CD4-positive, alpha-beta T cell treated with Interleukin-6 at 100 ng/mL for 8 hours (primary cell): ENCODE measurements around the gene ALDH7A1.
"Not testable (repeated sequence)": the region's sequence is repeated elsewhere in the genome, so short reads cannot be mapped to it uniquely, and the experiment has no call there.

Experiments used
- DNase-seq: peaks from one replicate; pipeline ENCODE4 v3.0.0-alpha.2; 2020; ENCODE audit warnings: mixed read lengths, low spot score

The ALDH7A1 gene

DNA sequence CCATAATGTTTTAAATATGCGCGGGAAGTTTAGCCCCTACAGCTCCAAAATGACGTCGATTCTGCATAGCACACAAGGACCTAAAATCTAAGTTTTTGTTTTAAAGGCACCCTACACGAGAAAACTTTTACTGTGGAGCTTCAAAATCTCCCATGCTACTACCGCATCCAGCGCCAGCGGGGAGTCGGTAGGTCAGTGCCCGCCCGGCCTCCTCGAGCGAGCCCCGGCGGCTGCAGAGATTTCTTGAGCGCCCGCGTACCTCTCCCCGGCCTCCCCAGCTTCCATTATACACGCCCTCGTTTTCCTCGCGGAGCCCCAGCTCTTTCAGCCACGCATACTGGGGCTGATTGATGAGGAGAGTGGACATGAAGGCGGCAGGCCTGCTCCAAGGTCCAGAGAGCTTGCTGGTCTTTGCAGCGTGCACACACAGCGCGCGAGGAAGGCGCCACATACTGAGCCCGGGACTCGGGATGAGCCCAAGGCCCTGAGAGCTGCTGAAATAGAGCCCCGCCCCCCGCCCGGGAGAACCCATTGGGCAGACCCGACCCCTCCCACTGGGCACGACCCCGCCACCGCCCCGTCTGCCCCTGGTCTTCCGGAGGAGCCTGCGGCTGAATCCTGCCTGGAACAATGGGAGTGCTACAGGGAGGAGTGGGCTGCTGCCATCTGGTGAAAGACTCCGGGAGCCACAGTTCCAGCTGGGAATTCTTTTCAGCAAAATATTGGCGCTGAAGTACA lies at the start of gene ALDH7A1:
ALDH7A1 (minus strand) TSS at position 472 of the 738 bp plus-strand sequence; CDS start at position 451, 21 bp downstream.
- peak; percentile 37 for DNase-seq

DNA sequence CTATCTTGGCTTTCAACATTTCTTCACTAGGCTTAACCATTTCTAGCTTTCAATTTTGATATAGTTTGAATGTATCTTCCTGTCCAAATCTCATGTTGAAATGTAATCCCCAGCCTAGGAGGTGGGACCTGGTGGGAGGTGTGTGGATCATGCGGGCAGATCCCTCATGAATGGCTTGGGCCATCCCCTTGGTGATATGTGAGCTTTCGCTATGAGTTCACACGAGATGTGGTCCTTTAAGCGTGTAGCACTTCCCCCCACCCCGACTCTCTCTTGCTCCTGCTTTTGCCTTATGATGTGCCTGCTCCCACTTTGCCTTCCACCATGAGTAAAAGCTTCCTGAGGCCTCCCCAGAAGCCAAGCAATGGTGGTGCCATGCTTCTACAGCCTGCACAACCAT lies 46.4 kb upstream of the ALDH7A1 start:
- DNase-seq: no peak

DNA sequence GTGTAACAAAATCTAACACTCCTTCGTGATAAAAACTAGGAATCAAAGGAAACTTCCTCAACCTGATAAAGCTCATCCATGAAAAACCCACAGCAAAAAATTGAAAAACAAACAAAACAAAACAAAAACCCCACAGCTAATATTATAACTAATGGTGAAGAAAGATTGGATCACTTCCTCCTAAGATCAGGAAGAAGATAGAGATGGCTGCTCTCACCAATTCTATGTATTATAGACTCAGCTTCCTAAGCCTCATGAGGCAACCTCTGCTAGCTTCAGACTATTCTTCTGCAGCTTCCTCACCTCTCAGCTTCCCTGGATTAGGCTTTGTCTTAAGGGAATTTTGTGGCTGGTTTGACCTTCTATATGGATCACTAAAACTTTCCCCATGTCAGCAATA lies 45.8 kb upstream of the ALDH7A1 start:
- no peak for DNase-seq

DNA sequence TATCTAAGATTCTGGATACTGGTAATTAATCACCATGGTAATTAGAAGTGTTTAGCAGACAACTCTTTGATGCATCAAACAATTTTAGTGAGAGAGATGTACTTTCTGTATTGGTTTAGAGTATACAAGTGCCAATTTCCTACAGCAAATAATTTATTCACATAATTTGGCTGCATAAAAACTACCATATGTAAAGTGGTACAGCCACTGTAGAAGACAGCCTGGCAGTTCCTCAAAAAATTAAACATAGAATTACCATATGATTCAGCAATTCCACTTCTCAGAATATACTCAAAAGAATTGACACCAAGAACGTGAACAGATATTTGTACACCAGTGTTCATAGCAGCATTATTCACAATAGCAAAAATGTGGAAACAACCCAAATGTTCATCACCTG lies 41.9 kb upstream of the ALDH7A1 start:
- DNase-seq: no peak

DNA sequence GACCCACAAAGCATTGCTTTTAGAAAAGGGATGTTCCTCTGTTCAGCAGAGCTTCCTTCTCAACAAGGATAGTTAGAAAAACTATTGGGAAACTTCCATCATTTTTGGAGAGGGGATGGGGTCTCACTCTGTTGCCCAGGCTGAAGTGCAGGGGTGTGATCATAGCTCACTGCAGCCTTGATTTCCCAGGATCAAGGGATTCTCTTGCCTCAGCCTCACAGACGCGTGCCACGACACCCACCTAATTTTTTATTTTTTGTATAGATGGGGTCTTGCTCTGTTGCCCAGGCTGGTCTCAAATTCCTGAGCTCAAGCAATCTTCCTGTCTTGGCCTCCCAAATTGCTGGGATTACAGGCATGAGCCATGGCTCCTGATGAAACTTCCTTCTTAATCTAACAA lies 40.6 kb upstream of the ALDH7A1 start:
- no peak for DNase-seq

GRCh38 chr5:126633552-126633951 lies 38.5 kb upstream of the ALDH7A1 start:
- DNase-seq: no peak

DNA sequence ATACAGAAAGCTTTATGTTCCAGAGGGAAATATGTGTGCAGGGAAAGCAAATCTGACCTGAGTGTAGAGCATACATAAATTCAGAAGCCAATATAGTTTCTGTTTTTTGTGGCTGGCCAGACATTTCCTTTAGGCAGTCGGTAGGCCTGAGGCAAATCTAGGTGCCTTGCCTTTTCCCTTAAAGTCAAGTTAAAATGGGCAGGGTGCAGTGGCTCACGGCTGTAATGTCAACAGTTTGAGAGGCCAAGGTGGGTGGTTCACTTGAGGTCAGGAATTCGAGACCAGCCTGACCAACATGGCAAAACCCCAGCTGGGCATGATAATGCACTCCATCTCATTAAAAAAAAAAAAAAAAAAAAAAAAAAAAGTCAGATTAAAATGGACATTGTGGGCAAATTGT lies 36.9 kb upstream of the ALDH7A1 start:
- no peak for DNase-seq

- DNase-seq: no peak
Measured at GRCh38 chr5:126628102-126628501, 33.1 kb upstream of the ALDH7A1 start.

GRCh38 chr5:126624534-126624933 lies 29.5 kb upstream of the ALDH7A1 start:
- DNase-seq: no peak

GRCh38 chr5:126619781-126620180 lies 24.8 kb upstream of the ALDH7A1 start:
- DNase-seq: no peak

DNA sequence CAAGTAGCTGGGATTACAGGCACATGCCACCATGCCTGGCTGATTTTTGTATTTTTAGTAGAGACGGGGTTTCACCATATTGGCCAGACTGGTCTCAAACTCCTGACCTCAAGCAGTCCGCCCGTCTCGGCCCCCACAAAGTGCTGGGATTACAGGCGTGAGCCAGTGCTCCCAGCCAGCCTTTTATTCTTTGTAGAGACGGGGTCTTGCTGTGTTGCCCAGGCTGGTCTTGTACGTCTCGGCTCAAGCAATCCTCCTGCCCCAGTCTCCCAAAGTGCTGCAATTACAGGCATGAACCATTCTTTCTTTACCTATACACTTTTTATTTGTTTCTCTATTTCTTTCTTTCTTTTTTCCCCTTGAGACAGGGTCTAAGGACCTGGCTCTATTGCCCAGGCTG lies 22.6 kb upstream of the ALDH7A1 start:
- DNase-seq: not testable (repeated sequence)

- DNase-seq: no peak
Measured at GRCh38 chr5:126615286-126615685, 20.3 kb upstream of the ALDH7A1 start.

DNA sequence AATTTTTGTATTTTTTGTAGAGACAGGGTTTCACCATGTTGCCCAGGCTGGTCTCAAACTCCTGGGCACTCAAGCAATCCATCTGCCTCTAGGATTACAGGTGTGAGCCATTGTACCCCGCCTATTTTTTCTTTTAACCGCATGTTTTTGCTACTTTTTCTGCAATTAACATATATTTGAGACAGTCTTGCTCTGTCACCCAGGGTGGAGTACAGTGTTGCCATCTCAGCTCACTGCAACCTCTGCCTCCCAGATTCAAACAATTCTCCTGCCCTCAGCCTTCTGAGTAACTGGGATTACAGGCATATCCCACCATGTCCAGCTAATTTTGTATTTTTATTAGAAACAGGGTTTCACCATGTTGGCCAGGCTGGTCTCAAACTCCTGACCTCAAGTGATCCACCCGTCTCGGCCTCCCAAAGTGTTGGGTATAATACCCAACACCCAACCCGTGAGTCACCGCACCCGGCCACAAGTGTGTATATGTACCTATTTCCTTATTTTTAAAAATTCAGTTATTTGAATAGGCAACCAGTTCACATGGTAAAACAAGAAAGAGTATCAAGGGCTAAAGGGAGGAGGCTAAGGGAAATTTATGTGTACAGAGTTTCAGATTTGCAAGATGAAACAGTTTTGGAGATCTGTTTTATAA lies 19.0 kb upstream of the ALDH7A1 start:
- no peak for DNase-seq

DNA sequence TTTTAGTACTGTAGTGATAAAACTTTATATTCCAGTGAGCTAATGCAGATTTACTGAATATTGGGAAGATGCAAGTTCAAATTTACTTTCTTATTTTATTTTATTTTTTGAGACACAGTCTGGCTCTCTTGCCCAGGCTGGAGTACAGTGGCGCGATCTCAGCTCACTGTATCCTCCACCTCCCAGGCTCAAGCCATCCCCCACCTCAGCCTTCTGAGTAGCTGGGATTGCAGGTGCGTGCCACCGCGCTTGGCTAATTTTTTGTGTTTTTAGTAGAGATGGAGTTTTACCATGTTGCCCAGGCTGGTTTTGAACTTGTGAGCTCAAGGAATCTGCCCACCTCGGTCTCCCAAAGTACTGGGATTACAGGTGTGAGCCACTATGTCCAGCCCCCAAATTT lies 15.6 kb upstream of the ALDH7A1 start:
- DNase-seq: no peak

GRCh38 chr5:126610160-126610559 lies 15.1 kb upstream of the ALDH7A1 start:
- no peak for DNase-seq

DNA sequence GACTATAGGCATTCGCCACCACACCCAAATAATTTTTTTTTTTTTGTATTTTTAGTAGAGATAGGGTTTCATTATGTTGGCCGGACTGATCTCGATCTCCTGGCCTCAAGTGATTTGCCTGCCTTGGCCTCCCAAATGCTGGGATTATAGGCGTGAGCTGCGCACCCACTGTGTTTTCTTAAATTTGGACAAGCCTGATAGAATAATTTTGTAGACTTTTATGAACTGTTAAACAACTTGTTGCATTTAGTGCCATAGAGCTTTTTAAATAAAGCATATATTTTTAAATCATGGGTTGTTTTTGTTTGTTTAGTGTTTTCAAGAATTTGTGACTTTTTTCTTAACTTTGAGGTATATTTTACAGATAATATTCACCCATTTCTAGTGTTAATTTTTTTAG lies 10.5 kb upstream of the ALDH7A1 start:
- DNase-seq: no peak

- DNase-seq: no peak
Measured at GRCh38 chr5:126603402-126603991, 8.5 kb upstream of the ALDH7A1 start.

DNA sequence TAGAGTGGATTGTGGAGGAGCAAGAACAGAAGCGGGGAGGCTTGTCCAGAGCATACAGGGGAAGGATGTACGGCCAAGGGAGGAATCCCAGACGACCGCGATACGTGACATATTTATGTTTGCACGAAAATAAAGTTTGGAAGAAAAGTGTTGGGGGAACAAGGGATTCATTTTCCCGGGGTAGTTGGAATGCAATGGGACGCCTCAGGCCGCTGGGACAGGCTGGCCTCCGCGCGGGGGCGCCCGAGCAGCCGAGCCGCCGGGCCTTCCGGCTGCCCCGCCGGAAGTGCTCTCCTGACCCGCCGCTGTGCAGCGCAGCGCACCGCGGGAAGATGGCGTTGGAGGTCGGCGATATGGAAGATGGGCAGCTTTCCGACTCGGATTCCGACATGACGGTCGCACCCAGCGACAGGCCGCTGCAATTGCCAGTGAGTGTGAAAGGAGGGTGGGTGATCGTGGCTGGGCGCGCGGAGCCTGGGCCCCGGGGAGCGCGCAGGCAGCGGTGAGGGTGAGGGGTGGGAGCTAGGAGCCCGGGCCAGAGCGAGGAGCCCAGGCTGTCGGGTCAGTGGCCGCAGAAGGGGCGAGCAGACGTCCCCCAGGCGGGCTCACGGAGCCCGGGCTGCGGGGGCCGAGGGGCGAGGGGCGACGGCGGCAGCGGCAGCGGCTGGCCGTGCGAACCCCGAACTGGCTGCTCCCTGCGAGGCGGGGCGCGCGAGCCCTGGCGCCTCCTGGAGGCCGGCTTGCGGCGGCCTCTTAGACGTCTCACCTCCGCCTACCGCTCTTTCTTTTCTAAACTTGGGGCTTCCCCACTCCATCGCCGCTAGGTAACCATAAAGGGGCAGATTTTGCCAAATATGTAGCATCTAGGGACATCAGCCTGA lies 5.9 kb upstream of the ALDH7A1 start, which contains the start of gene PHAX:
PHAX (plus strand) TSS at position 317 of the 881 bp plus-strand sequence; CDS start at position 333, 16 bp downstream.
- peak; percentile 67 for DNase-seq

GRCh38 chr5:126599971-126600630 lies 5.1 kb upstream of the ALDH7A1 start:
- DNase-seq: not testable (repeated sequence)

DNA sequence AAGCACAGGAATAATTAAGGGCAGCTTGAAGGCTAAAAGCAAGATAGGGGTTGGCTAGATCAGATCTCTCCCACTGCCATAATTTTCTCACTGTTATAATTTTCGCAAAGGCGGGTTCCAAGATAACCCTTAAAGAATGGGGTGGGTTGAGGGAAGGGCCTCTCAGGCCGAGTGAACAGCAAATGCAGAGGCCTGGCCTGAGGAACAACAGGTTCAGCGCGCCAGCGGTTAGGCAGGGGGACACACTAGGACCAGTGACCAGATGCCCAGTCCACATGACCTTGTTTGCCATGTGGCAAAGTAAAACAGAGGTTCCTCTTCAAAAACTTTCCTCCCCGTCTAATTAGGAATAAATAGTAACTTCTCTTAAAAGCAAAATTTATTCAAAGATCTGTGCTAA lies 4.5 kb upstream of the ALDH7A1 start:
- no peak for DNase-seq

DNA sequence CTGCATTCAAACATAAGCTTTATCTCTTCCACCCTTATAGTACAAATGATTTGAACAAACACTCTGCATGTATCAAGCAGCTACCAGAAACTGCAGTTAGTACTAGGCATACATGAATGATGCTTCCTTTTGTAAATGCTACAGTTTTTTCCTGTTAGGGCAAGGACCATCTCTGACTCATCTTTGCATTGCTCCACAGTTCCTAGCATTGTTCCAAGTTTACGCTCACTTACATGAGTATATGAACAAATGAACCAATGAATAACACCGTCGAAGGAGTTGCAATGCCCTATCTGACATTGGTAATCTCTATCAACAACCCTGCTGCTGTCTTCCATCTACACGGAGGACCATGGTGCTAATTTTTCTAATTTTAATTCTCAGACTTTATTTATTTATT lies 2.1 kb upstream of the ALDH7A1 start:
- DNase-seq: no peak
